ENCODE results near the gene GGT5. TPM values are rescaled to one million over a fixed set of nuclear protein-coding genes. Genes with fewer than 3 reads are reported as not detected.

Gene GGT5
- total and polyA plus RNA-seq, 2 of the 13 experiments (the other 11 are each of a cell fraction or from before 2014, with no cell fraction given): 0.69 to 3.1 TPM

DNA sequence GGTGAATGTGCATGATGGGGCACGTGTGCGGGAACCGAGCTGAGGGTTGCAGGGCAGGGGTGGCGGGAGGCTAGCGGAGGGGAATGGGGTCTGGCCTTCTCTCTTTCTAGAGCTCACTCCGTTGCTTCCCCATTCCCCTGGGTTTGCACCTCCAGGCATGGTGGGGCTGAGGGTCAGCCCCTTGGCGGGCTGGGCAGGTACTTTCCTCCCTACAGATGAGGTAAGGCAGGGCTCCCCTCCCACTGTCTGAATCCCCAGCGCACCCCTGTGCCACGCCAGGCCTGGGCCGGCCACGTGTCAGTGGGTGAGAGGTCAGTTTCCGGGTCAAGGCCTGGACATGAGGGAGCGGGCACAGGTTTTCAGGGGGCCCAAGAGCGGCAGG, 54.7 kb downstream of the GGT5 start:
- intact Hi-C loops (cut with micrococcal nuclease; ENCODE audit: unreplicated experiment) (no loop called here), in situ Hi-C loops (cut with HindIII; ENCODE audit: extremely low pct_ligation_motif_present, low pct_unique_long_range_greater_than_20kb) (no loop called here)
- Histone ChIP-seq H3K9ac (ENCODE audit: insufficient read depth, low read depth, low read length) (no peak overlapping the region), H3K4me1 (ENCODE audit: insufficient read depth, low read length) (peaks cover 26% of the 10 kb centered on the region), H3K36me3 (replicated peaks in 1 of 2; ENCODE audit: control insufficient read depth in 1 of 2, insufficient read depth in 2 of 2, low read length in 2 of 2) (no peaks in the 10 kb centered on the region), H3K27ac (ENCODE audit: extremely low read length, insufficient read depth, low read length) (no peak overlapping the region), H3K4me3 (replicated peaks in 1 of 3; ENCODE audit: insufficient read depth in 1 of 3, low read depth in 2 of 3, low read length in 3 of 3) (peak overlapping the region in 1 of 3 experiments; percentile 30; a peak in 1 of 6 replicates), H3K4me2 (ENCODE audit: low read depth, low read length) (peak overlapping the region; percentile 64), H3K79me2 (ENCODE audit: insufficient read depth, low read length) (no peaks in the 10 kb centered on the region), H3K27me3 (ENCODE audit: control insufficient read depth in 1 of 2, insufficient read depth in 2 of 2, low read length in 2 of 2) (no peaks in the 10 kb centered on the region), H4K20me1 (ENCODE audit: insufficient read depth, low read length) (no peaks in the 10 kb centered on the region), H3K9me3 (ENCODE audit: low read length) (no peaks in the 10 kb centered on the region), H2AFZ (ENCODE audit: low read length) (no peak overlapping the region)
- DNase-seq (ENCODE audit: low spot score) (no peak), ATAC-seq (no peak; the same call in 1 of the 3 replicates), FAIRE-seq (no peak)
- ChIA-PET POLR2A (interaction anchor here (1.2 to 1.3 kb wide), 2 partner anchors 9 to 57 kb away, joined by 4 to 6 read pairs; partner anchors contain the start of gene SUSD2), CTCF (ENCODE audit: low intra/inter-chr PET ratio, low total read pairs) (interaction anchor here (1.7 to 3.5 kb wide), 3 partner anchors 40 to 69 kb away, joined by 9 to 61 read pairs (median 33); no protein-coding TSS in a partner anchor)
- no TSS peak for BruUV-seq (replicated peaks)
- 69% methylated on average over 7 of the region's 14 CpGs for WGBS (ENCODE audit: low lambda C conversion rate)
- TF ChIP-seq PPARG (CRISPR knock-in tag; conservative IDR thresholded peaks at IDR 0.05): 0 out of 2 replicates have a peak, but pooled peaks have one; percentile 39
- TF ChIP-seq ZBTB7B (CRISPR knock-in tag; IDR thresholded peaks at IDR 0.05): no peak
- no peak for TF ChIP-seq E2F2 (CRISPR knock-in tag; IDR thresholded peaks at IDR 0.05; ENCODE audit: borderline replicate concordance)
- TF ChIP-seq ZNF224 (CRISPR knock-in tag; IDR thresholded peaks at IDR 0.05): no peak
- TF ChIP-seq, protein P1, sequence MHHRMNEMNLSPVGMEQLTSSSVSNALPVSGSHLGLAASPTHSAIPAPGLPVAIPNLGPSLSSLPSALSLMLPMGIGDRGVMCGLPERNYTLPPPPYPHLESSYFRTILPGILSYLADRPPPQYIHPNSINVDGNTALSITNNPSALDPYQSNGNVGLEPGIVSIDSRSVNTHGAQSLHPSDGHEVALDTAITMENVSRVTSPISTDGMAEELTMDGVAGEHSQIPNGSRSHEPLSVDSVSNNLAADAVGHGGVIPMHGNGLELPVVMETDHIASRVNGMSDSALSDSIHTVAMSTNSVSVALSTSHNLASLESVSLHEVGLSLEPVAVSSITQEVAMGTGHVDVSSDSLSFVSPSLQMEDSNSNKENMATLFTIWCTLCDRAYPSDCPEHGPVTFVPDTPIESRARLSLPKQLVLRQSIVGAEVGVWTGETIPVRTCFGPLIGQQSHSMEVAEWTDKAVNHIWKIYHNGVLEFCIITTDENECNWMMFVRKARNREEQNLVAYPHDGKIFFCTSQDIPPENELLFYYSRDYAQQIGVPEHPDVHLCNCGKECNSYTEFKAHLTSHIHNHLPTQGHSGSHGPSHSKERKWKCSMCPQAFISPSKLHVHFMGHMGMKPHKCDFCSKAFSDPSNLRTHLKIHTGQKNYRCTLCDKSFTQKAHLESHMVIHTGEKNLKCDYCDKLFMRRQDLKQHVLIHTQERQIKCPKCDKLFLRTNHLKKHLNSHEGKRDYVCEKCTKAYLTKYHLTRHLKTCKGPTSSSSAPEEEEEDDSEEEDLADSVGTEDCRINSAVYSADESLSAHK (CRISPR knock-in tag; IDR thresholded peaks at IDR 0.05; ENCODE audit: borderline replicate concordance): no peak
- no peak for TF ChIP-seq SMARCE1 (IDR thresholded peaks at IDR 0.05; ENCODE audit: borderline replicate concordance)
- TF ChIP-seq KLF11 (CRISPR knock-in tag; IDR thresholded peaks at IDR 0.05): no peak
- TF ChIP-seq, protein P2, sequence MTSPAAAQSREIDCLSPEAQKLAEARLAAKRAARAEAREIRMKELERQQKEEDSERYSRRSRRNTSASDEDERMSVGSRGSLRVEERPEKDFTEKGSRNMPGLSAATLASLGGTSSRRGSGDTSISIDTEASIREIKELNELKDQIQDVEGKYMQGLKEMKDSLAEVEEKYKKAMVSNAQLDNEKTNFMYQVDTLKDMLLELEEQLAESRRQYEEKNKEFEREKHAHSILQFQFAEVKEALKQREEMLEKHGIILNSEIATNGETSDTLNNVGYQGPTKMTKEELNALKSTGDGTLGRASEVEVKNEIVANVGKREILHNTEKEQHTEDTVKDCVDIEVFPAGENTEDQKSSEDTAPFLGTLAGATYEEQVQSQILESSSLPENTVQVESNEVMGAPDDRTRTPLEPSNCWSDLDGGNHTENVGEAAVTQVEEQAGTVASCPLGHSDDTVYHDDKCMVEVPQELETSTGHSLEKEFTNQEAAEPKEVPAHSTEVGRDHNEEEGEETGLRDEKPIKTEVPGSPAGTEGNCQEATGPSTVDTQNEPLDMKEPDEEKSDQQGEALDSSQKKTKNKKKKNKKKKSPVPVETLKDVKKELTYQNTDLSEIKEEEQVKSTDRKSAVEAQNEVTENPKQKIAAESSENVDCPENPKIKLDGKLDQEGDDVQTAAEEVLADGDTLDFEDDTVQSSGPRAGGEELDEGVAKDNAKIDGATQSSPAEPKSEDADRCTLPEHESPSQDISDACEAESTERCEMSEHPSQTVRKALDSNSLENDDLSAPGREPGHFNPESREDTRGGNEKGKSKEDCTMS (CRISPR knock-in tag; conservative IDR thresholded peaks at IDR 0.05): no peak
- no peak for TF ChIP-seq ZNF672 (CRISPR knock-in tag; IDR thresholded peaks at IDR 0.05)
- no peak for TF ChIP-seq TMF1 (CRISPR knock-in tag; IDR thresholded peaks at IDR 0.05; ENCODE audit: low read depth)
- TF ChIP-seq STAT5B (CRISPR knock-in tag; IDR thresholded peaks at IDR 0.05): no peak
- TF ChIP-seq AFF4 (CRISPR knock-in tag; IDR thresholded peaks at IDR 0.05): no peak
- no peak for TF ChIP-seq ZFP41 (CRISPR knock-in tag; IDR thresholded peaks at IDR 0.05; ENCODE audit: borderline replicate concordance)
- no peak for TF ChIP-seq MNT (IDR thresholded peaks at IDR 0.05)

All from HepG2 (cell line).